Thoracic aorta (tissue), 2 donors: Measurements from ENCODE around the gene TMA7. TPM values are rescaled to one million over a fixed set of nuclear protein-coding genes. Genes with fewer than 3 reads are reported as not detected.

Experiments used
- ATAC-seq: fragments of 150-250 bp; one replicate; pipeline ENCODE4 v1.8.0; 2017; ENCODE audit warnings: low read depth; ENCODE audit not compliant: insufficient number of reproducible peaks, low FRiP score
- DNase-seq: peaks from one replicate; pipeline ENCODE4 v3.0.0-alpha.2; 2020; ENCODE audit warnings: low spot score
- H3K27ac ChIP-seq, 2 donors: fragments of 200-600 bp; sonication (generic); 1 replicate in 1 of 2; 2 replicates in 1 of 2; pipeline ENCODE4 v1.5.1; 2016; ENCODE audit warnings: mild to moderate bottlenecking in 2 of 2, moderate library complexity in 2 of 2
- H3K27me3 ChIP-seq: fragments of 200-600 bp; sonication (generic); replicated peaks from 2 replicates; pipeline ENCODE4 v1.6.0; 2016; ENCODE audit warnings: mild to moderate bottlenecking; ENCODE audit not compliant: insufficient read depth
- H3K36me3 ChIP-seq: fragments of 200-600 bp; sonication (generic); one replicate; pipeline ENCODE4 v1.5.1; 2016
- H3K4me1 ChIP-seq, 2 donors: fragments of 200-600 bp; sonication (generic); 1 replicate in 1 of 2; 2 replicates in 1 of 2; pipeline versions ENCODE4 v1.5.1 to v1.6.0; 2016; ENCODE audit warnings: low read depth in 2 of 2, mild to moderate bottlenecking in 1 of 2; ENCODE audit not compliant: control insufficient read depth in 1 of 2
- H3K4me3 ChIP-seq: fragments of 200-600 bp; sonication (generic); 2 replicates; pipeline ENCODE4 v1.5.1; 2016; ENCODE audit warnings: mild to moderate bottlenecking
- H3K9me3 ChIP-seq: fragments of 200-600 bp; sonication (generic); 2 replicates; pipeline ENCODE4 v1.5.1; 2016
- CTCF ChIP-seq: fragments of 200-600 bp; sonication (generic); IDR thresholded peaks from one replicate; pipeline ENCODE4 v1.5.1; 2019; ENCODE audit warnings: antibody characterized with exemption
- total RNA-seq, 2 donors: library from RNA; depleted of rRNA; stranded (reverse); fragments of >200 nt; gene quantifications; one replicate each; pipeline versions ENCODE4 v1.1.0 to v1.2.3, GENCODE V29; 2016

Gene TMA7
- total RNA-seq, 2 donors from 2014 or later, result 112 to 164 TPM

- Histone ChIP-seq H3K4me1 (peaks cover 0 to 33% of the 10 kb centered on the region in 2 donors), H3K27ac (no peak overlapping the region), H3K27me3 (no peaks in the 10 kb centered on the region), H3K9me3 (no peaks in the 10 kb centered on the region), H3K4me3 (no peak overlapping the region), H3K36me3 (peaks cover 85% of the 10 kb centered on the region)
- DNase-seq, result no peak
- no peak for TF ChIP-seq CTCF
- ATAC-seq, result no peak
Observed at GRCh38 chr3:48416091-48416505, 24.0 kb upstream of the TMA7 start.

DNA sequence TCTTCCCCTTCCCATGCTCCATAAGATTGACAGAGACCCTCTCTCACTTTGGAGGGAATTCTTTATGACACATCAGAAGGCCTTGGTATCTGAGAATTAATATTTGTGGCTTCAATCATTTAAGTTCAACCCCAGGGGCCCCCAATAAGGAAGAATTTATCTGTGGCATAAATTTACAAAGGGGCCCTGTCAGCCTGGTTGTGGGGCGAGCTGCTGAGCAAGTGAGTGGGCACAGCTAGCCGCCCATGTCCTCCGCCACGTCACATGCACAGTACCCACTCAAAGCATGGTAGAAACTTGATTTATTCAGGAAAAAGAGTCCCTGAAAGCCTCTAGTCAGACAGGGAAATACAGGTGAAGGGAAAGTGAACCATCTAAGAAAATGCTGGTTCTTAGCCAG, 23.5 kb upstream of the TMA7 start:
- DNase-seq (no peak), ATAC-seq (no peak)
- Histone ChIP-seq H3K4me3 (no peak overlapping the region), H3K27ac (no peak overlapping the region), H3K27me3 (no peaks in the 10 kb centered on the region), H3K9me3 (no peaks in the 10 kb centered on the region), H3K36me3 (peaks cover 85% of the 10 kb centered on the region), H3K4me1 (peaks cover 0 to 35% of the 10 kb centered on the region in 2 donors)
- no peak for TF ChIP-seq CTCF

GRCh38 chr3:48417529-48418108, 22.4 kb upstream of the TMA7 start:
- H3K4me1 ChIP-seq, result peaks cover 0 to 40% of the 10 kb centered on the region in 2 donors
- ATAC-seq (no peak), DNase-seq (no peak)
- peaks cover 81% of the 10 kb centered on the region for H3K36me3 ChIP-seq
- H3K9me3 ChIP-seq, result no peaks in the 10 kb centered on the region
- H3K4me3 ChIP-seq, result no peak overlapping the region
- no peak for TF ChIP-seq CTCF
- H3K27ac ChIP-seq, result no peak overlapping the region
- no peaks in the 10 kb centered on the region for H3K27me3 ChIP-seq

DNA sequence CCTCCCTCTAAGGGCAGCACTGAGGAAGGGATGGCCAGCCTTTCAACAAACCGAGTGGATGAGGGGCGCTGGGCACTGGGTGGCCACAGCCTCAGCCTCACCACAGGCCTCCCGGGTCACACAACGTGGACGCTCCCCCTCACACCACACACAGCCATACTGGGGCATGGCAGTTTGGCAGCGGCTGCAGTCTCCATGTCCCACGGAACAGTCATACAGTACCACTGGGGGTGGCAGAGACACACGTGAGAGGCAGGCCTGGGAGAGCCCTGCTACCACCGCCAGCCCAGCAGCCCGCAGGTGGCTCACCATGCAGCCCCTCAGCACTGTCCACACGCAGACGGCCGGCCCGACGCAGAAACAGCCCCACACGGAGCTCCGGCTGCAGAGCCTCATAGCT, 21.9 kb upstream of the TMA7 start:
- Histone ChIP-seq H3K27me3 (no peaks in the 10 kb centered on the region), H3K27ac (no peak overlapping the region), H3K4me1 (peaks cover 0 to 40% of the 10 kb centered on the region in 2 donors), H3K9me3 (no peaks in the 10 kb centered on the region), H3K4me3 (no peak overlapping the region), H3K36me3 (peaks cover 79% of the 10 kb centered on the region)
- no peak for ATAC-seq
- DNase-seq, result no peak
- TF ChIP-seq CTCF, result no peak

DNA sequence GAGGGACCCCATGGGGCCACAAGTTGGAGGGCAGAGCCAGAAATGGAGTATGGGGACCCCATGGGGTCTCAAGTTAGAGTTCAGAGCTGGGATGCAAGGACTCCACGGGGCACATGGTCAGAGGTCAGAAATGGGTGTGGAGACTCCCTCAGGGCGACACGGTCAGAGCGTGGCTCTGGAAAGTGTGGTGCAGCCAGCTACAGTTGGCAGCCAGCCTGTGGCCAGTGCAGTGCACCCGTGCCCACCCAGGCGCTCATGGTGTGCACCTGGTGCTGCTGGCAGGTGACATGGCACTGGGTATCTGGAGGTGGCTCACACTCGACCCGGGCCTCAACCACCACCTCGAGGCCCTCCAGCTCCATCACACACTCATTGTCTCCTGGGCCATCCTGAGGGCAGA, 21.4 kb upstream of the TMA7 start:
- no peak overlapping the region for H3K4me3 ChIP-seq
- peaks cover 4 to 40% of the 10 kb centered on the region in 2 donors for H3K4me1 ChIP-seq
- DNase-seq (no peak), ATAC-seq (no peak)
- TF ChIP-seq CTCF, result no peak
- no peak overlapping the region for H3K27ac ChIP-seq
- H3K27me3 ChIP-seq, result no peaks in the 10 kb centered on the region
- H3K9me3 ChIP-seq, result no peaks in the 10 kb centered on the region
- H3K36me3 ChIP-seq, result peaks cover 79% of the 10 kb centered on the region
